GM12878 (cell line): ENCODE data around the gene SKIC8.

Experiments used
- CBFB ChIP-seq: IDR thresholded peaks from 2 replicates; pipeline ENCODE4 v1.6.1; 2016; ENCODE audit warnings: antibody characterized with exemption, low read depth
- CTCF ChIP-seq, 3 experiments: IDR thresholded peaks in 2 of 3; conservative IDR thresholded peaks in 1 of 3; 2 replicates each; pipeline ENCODE4 v1.5.1; 2011; ENCODE audit warnings: low read depth in 3 of 3, low read length in 3 of 3, mild to moderate bottlenecking in 3 of 3, control low read depth in 2 of 3, moderate library complexity in 2 of 3, inconsistent platforms in 1 of 3, mixed read lengths in 1 of 3; ENCODE audit not compliant: control insufficient read depth in 2 of 3, insufficient read depth in 1 of 3; ENCODE audit errors: extremely low read depth in 1 of 3
- EP300 ChIP-seq, 2 experiments: fragments of 150-350 bp in 1 of 2; IDR thresholded peaks; 2 replicates each; pipeline ENCODE4 v1.6.1; 2011 to 2012; ENCODE audit warnings: low read depth in 2 of 2, low read length in 2 of 2, borderline replicate concordance in 1 of 2, improper control_type of control experiment in 1 of 2, inconsistent platforms in 1 of 2; ENCODE audit not compliant: control insufficient read depth in 1 of 2
- SUPT20H ChIP-seq: IDR thresholded peaks from 2 replicates; pipeline ENCODE4 v1.6.1; 2011; ENCODE audit warnings: low read depth, mild to moderate bottlenecking, low read length, moderate library complexity, borderline replicate concordance; ENCODE audit not compliant: control insufficient read depth
- ZNF274 ChIP-seq: IDR thresholded peaks from one replicate; pipeline ENCODE4 v1.8.0; 2011; ENCODE audit not compliant: insufficient read length, insufficient read depth

DNA sequence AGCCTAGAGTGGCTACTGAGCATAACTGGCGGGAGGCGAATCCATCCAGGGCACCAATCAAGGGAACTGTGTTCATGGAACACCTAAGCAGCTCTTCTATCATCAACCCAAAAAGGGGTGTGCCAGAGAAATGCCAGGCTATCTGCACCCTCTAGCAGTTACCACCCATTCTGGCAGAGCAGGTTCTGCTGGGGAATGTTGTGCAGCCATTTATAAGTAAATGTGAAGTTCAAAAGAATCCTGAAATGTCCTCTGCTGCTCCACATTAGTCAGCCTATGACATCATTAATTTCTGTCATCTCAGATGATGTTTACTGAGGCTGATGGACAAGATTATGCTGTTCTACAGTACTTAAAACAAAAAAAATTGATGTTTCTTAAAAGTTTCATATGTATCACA is 7.7 kb downstream of the SKIC8 start:
- no peak for TF ChIP-seq CBFB
- TF ChIP-seq EP300 (IDR thresholded peaks at IDR 0.05; ENCODE audit: borderline replicate concordance in 1 of 2, control insufficient read depth in 1 of 2, low read depth in 2 of 2, low read length in 2 of 2): no peak
- no peak for TF ChIP-seq ZNF274
- no peak for TF ChIP-seq SUPT20H
- TF ChIP-seq CTCF (IDR thresholded peaks at IDR 0.05 in 2 of 3, conservative IDR thresholded peaks at IDR 0.05 in 1 of 3; ENCODE audit: control insufficient read depth in 2 of 3, extremely low read depth in 1 of 3, insufficient read depth in 1 of 3, low read depth in 3 of 3, low read length in 3 of 3): no peak
